ENCODE measurements around the gene CMTM8. TPM values are rescaled to one million over a fixed set of nuclear protein-coding genes. Genes with fewer than 3 reads are reported as not detected.
A peak's percentile ranks its signal among the peaks of the same experiment; 100 is the strongest.

CMTM8 gene
- total RNA-seq, 1 donor from 2014 or later, result 0.24 TPM

GRCh38 chr3:32281570-32282106 lies 43.2 kb downstream of the CMTM8 start:
- DNase-seq, result no peak
- ChIA-PET CTCF (no interaction called here), POLR2A (no interaction called here)
- Mint-ChIP-seq H3K27ac (no peak overlapping the region), H3K9me3 (no peaks in the 10 kb centered on the region), H3K36me3 (ENCODE audit: low read depth) (no peaks in the 10 kb centered on the region), H3K4me3 (no peak overlapping the region), H3K27me3 (peaks cover 6% of the 10 kb centered on the region), H3K4me1 (peaks cover 24% of the 10 kb centered on the region)
- intact Hi-C loops (cut with micrococcal nuclease), result loop anchor here (5.0 kb wide), 1 partner anchor 44 kb away; the partner anchor contains the start of gene CMTM8
- no peak for ATAC-seq (ENCODE audit: low read depth)
- TF ChIP-seq CTCF (IDR thresholded peaks at IDR 0.05), result no peak

DNA sequence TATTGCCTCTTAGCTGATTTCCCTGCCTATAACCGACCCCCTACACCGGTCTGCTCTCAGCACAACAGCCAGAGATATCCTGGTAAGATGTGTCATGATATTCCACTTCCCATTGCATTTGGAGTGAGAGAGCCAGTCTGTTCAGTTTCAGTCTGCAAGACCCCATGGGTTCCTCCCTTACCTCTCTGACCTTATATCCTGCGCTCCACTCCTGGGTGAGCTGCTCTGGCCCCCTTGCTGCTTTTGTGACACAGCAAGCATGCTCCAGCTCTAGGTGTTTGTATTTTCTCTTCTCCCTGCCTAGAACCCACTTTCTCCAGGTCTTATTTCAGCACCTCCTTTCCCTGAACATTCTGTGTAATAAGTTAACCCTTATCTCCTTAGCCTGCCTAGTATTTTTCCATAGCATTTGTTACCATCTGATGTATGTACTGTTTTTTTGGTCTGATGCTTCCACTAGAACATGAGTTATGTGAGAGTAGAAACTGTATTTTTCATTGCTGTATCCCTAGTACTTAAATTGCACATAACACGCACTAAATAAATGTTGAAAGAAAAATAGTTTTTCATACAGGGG lies 44.2 kb downstream of the CMTM8 start:
- intact Hi-C loops (cut with micrococcal nuclease), result loop anchor here (5.0 kb wide), 1 partner anchor 45 kb away; the partner anchor contains the start of gene CMTM8
- ChIA-PET CTCF (interaction anchor here (1.4 kb wide), 1 partner anchor 13 kb away, joined by 3 read pairs; no protein-coding TSS in a partner anchor), POLR2A (no interaction called here)
- H3K36me3 Mint-ChIP-seq (ENCODE audit: low read depth), result no peaks in the 10 kb centered on the region
- no peak for TF ChIP-seq CTCF (IDR thresholded peaks at IDR 0.05)
- ATAC-seq (ENCODE audit: low read depth) (no peak), DNase-seq (no peak)
- H3K4me3 Mint-ChIP-seq, result no peak overlapping the region
- H3K9me3 Mint-ChIP-seq, result no peaks in the 10 kb centered on the region
- no peak overlapping the region for H3K27ac Mint-ChIP-seq
- H3K4me1 Mint-ChIP-seq, result peaks cover 27% of the 10 kb centered on the region
- H3K27me3 Mint-ChIP-seq, result peaks cover 3% of the 10 kb centered on the region

- CTCF ChIA-PET, result interaction anchor here (1.4 kb wide), 1 partner anchor 12 kb away, joined by 3 read pairs; no protein-coding TSS in a partner anchor
These were observed 44.8 kb downstream of the CMTM8 start for GRCh38 chr3:32283304-32283703.

GRCh38 chr3:32284443-32285212 lies 46.1 kb downstream of the CMTM8 start:
- DNase-seq, result no peak
- H3K27ac Mint-ChIP-seq, result no peak overlapping the region
- POLR2A ChIA-PET, result no interaction called here

More at GRCh38 chr3:32283304-32283703, 44.8 kb downstream of the CMTM8 start:
- Mint-ChIP-seq H3K36me3 (ENCODE audit: low read depth) (no peaks in the 10 kb centered on the region), H3K4me3 (no peak overlapping the region), H3K4me1 (peaks cover 27% of the 10 kb centered on the region), H3K9me3 (no peaks in the 10 kb centered on the region), H3K27ac (no peak overlapping the region), H3K27me3 (peaks cover 3% of the 10 kb centered on the region)
- no peak for DNase-seq
- intact Hi-C loops (cut with micrococcal nuclease), result loop anchor here (5.0 kb wide), 1 partner anchor 46 kb away; the partner anchor contains the start of gene CMTM8
- POLR2A ChIA-PET, result no interaction called here
- no peak for TF ChIP-seq CTCF (IDR thresholded peaks at IDR 0.05)
- peak; percentile 91 for ATAC-seq (ENCODE audit: low read depth)

More at GRCh38 chr3:32284443-32285212, 46.1 kb downstream of the CMTM8 start:
- CTCF ChIA-PET, result no interaction called here
- H3K9me3 Mint-ChIP-seq, result no peaks in the 10 kb centered on the region
- H3K4me1 Mint-ChIP-seq, result peaks cover 35% of the 10 kb centered on the region
- TF ChIP-seq CTCF (IDR thresholded peaks at IDR 0.05), result no peak
- no peak for ATAC-seq (ENCODE audit: low read depth)
- peaks cover 3% of the 10 kb centered on the region for H3K27me3 Mint-ChIP-seq
- intact Hi-C loops (cut with micrococcal nuclease), result loop anchor here (5.0 kb wide), 1 partner anchor 47 kb away; the partner anchor contains the start of gene CMTM8
- H3K4me3 Mint-ChIP-seq, result no peak overlapping the region
- H3K36me3 Mint-ChIP-seq (ENCODE audit: low read depth), result no peaks in the 10 kb centered on the region

Measured in activated B cell treated with CpG ODN at 0.5 μM for 24 hours (primary cell).